ENCODE data around the gene WWOX. TPM values are rescaled to one million over a fixed set of nuclear protein-coding genes. Genes with fewer than 3 reads are reported as not detected.

WWOX gene
- polyA plus RNA-seq, 3 donors = 40.3 to 43.7 (median 41.5) TPM

GRCh38 chr16:79008036-79008868 is 908.8 kb downstream of the WWOX start:
- DNase-seq (ENCODE audit: low read depth in 3 of 3, low spot score in 2 of 3) = no peak

GRCh38 chr16:79008869-79009179 is 909.4 kb downstream of the WWOX start:
- DNase-seq (ENCODE audit: low read depth in 3 of 3, low spot score in 2 of 3) = no peak

GRCh38 chr16:79009896-79010295 is 910.4 kb downstream of the WWOX start:
- DNase-seq (ENCODE audit: low read depth in 3 of 3, low spot score in 2 of 3) = no peak

- DNase-seq (ENCODE audit: low read depth in 3 of 3, low spot score in 2 of 3) = no peak
These were observed 911.8 kb downstream of the WWOX start for GRCh38 chr16:79011282-79011681.

- DNase-seq (ENCODE audit: low read depth in 3 of 3, low spot score in 2 of 3) = no peak
These were observed 913.4 kb downstream of the WWOX start for GRCh38 chr16:79012671-79013434.

- DNase-seq (ENCODE audit: low read depth in 3 of 3, low spot score in 2 of 3) = no peak
These were observed 914.6 kb downstream of the WWOX start for GRCh38 chr16:79013930-79014660.

- no peak for DNase-seq (ENCODE audit: low read depth in 3 of 3, low spot score in 2 of 3)
These were observed 919.4 kb downstream of the WWOX start for GRCh38 chr16:79018650-79019429.

- DNase-seq (ENCODE audit: low read depth in 3 of 3, low spot score in 2 of 3) = no peak
These were observed 920.0 kb downstream of the WWOX start for GRCh38 chr16:79019431-79019830.

- DNase-seq (ENCODE audit: low read depth in 3 of 3, low spot score in 2 of 3) = no peak
These were observed 922.7 kb downstream of the WWOX start for GRCh38 chr16:79021991-79022630.

GRCh38 chr16:79026117-79026516 is 926.7 kb downstream of the WWOX start:
- no peak for DNase-seq (ENCODE audit: low read depth in 3 of 3, low spot score in 2 of 3)

- no peak for DNase-seq (ENCODE audit: low read depth in 3 of 3, low spot score in 2 of 3)
These were observed 937.1 kb downstream of the WWOX start for GRCh38 chr16:79036541-79036940.

GRCh38 chr16:79037521-79038373 is 938.3 kb downstream of the WWOX start:
- DNase-seq (ENCODE audit: low read depth in 3 of 3, low spot score in 2 of 3) = no peak

GRCh38 chr16:79041206-79041605 is 941.8 kb downstream of the WWOX start:
- DNase-seq (ENCODE audit: low read depth in 3 of 3, low spot score in 2 of 3) = no peak

GRCh38 chr16:79042141-79042540 is 942.7 kb downstream of the WWOX start:
- DNase-seq (ENCODE audit: low read depth in 3 of 3, low spot score in 2 of 3) = no peak

GRCh38 chr16:79042886-79043285 is 943.4 kb downstream of the WWOX start:
- DNase-seq (ENCODE audit: low read depth in 3 of 3, low spot score in 2 of 3) = no peak

- no peak for DNase-seq (ENCODE audit: low read depth in 3 of 3, low spot score in 2 of 3)
These were observed 945.7 kb downstream of the WWOX start for GRCh38 chr16:79045191-79045590.

GRCh38 chr16:79047337-79047736 is 947.9 kb downstream of the WWOX start:
- DNase-seq (ENCODE audit: low read depth in 3 of 3, low spot score in 2 of 3) = no peak

- no peak for DNase-seq (ENCODE audit: low read depth in 3 of 3, low spot score in 2 of 3)
These were observed 949.6 kb downstream of the WWOX start for GRCh38 chr16:79049040-79049439.

GRCh38 chr16:79050063-79050462 is 950.6 kb downstream of the WWOX start:
- no peak for DNase-seq (ENCODE audit: low read depth in 3 of 3, low spot score in 2 of 3)

All from right renal cortex interstitium (tissue), 3 donors.